PFSK-1 (cell line): ENCODE results near the gene UST.

ENCODE experiments used
- POLR2AphosphoS5 ChIP-seq: IDR thresholded peaks from 2 replicates; pipeline ENCODE4 v1.6.1; 2012; ENCODE audit warnings: low read depth, mild to moderate bottlenecking, control low read depth, low read length, moderate library complexity
- SIN3A ChIP-seq: IDR thresholded peaks from 2 replicates; pipeline ENCODE4 v1.6.1; 2012; ENCODE audit warnings: mild to moderate bottlenecking, low read length, moderate library complexity, borderline replicate concordance; ENCODE audit not compliant: insufficient read depth
- TF ChIP-seq, protein P1 (sequence below), 2 experiments: IDR thresholded peaks; 2 replicates each; pipeline versions ENCODE4 v1.6.1 to v1.8.0; 2011 to 2012; ENCODE audit warnings: low read depth in 2 of 2, low read length in 2 of 2, control low read depth in 1 of 2, inconsistent platforms in 1 of 2, mild to moderate bottlenecking in 1 of 2, moderate library complexity in 1 of 2; ENCODE audit not compliant: insufficient read depth in 1 of 2

DNA sequence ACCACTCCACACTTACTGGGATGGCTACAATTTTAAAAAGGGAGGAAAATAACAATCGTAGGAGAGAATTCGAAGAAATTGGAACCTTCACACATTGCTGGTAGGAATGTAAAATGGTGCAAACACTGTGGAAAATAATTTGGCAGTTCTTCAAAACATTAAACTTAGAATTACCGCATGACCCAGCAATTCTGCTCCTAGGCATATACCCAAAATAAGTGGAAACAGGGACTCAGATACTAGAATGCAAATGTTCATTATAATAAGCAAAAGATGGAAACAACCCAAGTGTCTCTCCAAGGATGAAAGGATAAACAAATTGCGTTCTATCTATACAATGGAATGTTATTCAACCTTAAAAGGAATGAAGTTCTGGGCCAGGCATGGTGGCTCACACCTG, 325.2 kb downstream of the UST start:
- TF ChIP-seq POLR2AphosphoS5 (no peak), SIN3A (no peak)
- TF ChIP-seq, protein P1, sequence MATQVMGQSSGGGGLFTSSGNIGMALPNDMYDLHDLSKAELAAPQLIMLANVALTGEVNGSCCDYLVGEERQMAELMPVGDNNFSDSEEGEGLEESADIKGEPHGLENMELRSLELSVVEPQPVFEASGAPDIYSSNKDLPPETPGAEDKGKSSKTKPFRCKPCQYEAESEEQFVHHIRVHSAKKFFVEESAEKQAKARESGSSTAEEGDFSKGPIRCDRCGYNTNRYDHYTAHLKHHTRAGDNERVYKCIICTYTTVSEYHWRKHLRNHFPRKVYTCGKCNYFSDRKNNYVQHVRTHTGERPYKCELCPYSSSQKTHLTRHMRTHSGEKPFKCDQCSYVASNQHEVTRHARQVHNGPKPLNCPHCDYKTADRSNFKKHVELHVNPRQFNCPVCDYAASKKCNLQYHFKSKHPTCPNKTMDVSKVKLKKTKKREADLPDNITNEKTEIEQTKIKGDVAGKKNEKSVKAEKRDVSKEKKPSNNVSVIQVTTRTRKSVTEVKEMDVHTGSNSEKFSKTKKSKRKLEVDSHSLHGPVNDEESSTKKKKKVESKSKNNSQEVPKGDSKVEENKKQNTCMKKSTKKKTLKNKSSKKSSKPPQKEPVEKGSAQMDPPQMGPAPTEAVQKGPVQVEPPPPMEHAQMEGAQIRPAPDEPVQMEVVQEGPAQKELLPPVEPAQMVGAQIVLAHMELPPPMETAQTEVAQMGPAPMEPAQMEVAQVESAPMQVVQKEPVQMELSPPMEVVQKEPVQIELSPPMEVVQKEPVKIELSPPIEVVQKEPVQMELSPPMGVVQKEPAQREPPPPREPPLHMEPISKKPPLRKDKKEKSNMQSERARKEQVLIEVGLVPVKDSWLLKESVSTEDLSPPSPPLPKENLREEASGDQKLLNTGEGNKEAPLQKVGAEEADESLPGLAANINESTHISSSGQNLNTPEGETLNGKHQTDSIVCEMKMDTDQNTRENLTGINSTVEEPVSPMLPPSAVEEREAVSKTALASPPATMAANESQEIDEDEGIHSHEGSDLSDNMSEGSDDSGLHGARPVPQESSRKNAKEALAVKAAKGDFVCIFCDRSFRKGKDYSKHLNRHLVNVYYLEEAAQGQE (IDR thresholded peaks at IDR 0.05; ENCODE audit: insufficient read depth in 1 of 2, low read depth in 2 of 2, low read length in 2 of 2), result no peak
